AG10803 (cell line): ENCODE measurements around the gene EPHA10.
"Not testable (repeated sequence)": the region's sequence is repeated elsewhere in the genome, so short reads cannot be mapped to it uniquely, and the experiment has no call there.

Source experiments
- DNase-seq: peaks from one replicate; pipeline ENCODE4 v3.0.0; 2010; ENCODE audit warnings: low read depth
- H3K4me3 ChIP-seq: 2 replicates; pipeline ENCODE4 v1.5.1; 2011; ENCODE audit warnings: mild to moderate bottlenecking, low read length, control low read depth
- TF ChIP-seq, protein P1 (sequence below): conservative IDR thresholded peaks from 2 replicates; pipeline ENCODE4 v1.5.1; 2011; ENCODE audit warnings: mild to moderate bottlenecking, low read length, control low read depth, inconsistent platforms

EPHA10 gene

DNA sequence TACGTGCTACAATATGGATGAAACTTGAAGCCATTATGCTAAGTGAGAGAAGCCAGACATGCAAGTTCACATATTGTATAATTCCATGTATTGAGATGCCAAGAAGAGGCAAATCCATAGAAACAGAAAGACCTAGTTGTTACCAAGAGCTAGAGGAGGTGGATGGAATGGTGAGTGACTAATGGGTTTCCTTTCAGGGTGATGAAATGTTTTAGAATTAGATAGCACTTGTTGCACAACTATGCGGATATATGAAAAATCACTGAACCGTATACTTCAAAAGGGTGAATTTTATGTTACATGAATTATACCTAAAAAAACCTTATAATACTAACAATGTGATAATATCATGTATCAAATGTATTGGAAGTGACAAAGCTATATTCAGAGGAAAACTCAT is 18.1 kb downstream of the EPHA10 start:
- TF ChIP-seq, protein P1, sequence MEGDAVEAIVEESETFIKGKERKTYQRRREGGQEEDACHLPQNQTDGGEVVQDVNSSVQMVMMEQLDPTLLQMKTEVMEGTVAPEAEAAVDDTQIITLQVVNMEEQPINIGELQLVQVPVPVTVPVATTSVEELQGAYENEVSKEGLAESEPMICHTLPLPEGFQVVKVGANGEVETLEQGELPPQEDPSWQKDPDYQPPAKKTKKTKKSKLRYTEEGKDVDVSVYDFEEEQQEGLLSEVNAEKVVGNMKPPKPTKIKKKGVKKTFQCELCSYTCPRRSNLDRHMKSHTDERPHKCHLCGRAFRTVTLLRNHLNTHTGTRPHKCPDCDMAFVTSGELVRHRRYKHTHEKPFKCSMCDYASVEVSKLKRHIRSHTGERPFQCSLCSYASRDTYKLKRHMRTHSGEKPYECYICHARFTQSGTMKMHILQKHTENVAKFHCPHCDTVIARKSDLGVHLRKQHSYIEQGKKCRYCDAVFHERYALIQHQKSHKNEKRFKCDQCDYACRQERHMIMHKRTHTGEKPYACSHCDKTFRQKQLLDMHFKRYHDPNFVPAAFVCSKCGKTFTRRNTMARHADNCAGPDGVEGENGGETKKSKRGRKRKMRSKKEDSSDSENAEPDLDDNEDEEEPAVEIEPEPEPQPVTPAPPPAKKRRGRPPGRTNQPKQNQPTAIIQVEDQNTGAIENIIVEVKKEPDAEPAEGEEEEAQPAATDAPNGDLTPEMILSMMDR: no peak
- DNase-seq: no peak
- no peak overlapping the region for H3K4me3 ChIP-seq

DNA sequence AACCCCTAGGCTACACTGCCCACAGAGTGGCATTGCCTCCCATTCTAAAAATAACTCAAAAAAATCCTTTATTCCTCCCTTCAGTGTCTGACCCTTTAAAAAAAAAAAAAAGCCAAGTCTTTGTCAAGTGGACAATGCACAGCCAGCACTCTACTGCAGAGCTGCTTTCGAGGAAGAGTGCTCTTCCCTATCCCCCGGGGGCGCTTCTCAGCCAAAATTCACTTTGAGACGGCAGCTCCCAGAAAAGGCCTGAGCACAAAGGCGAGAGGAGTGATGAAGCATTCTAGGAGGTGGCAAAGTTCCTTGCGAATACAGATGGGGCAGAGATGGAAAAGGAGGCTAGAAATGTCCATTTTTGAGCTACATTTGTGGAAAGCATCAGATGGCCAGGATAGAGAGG is 23.3 kb downstream of the EPHA10 start:
- DNase-seq: no peak
- H3K4me3 ChIP-seq: no peak overlapping the region
- TF ChIP-seq, protein P1: no peak

DNA sequence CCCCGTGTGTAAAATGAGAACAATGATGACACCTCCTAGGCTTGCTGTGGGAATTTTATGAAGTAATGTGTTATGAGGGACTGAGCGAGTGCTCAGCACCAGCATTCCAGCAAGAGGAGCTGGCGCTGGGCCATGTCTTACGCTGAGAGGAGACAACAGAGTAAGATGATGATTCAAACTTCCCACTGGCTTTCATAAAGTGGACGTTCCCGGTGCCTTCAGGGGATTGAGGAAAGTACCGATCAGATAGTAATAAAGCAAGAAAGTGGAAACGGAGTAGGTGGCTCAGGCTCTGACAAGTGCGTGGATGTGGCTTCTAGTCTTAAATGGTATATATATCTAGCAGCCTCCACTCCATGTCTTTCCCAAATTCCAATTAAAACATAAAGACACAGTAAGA is 23.8 kb downstream of the EPHA10 start:
- peak; percentile 21 for DNase-seq
- TF ChIP-seq, protein P1: no peak

DNA sequence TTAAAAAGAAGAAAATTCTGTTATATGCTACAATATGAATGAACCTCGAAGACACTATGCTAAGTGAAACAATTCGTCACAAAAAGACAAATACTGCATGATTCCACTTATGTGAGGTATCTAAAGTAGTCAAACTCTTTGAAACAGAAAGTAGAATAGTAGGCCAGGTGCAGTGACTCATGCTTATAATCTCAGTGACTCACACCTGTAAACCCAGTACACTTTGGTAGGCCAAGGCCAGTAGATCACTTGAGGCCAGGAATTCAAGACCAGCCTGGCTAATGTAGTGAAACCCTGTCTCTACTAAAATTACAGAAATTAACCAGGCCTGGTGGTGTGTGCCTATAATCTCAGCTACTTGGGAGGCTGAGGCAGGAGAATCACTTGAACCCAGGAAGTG is 25.7 kb downstream of the EPHA10 start:
- no peak overlapping the region for H3K4me3 ChIP-seq
- no peak for DNase-seq

More for the DNA sequence above, 23.8 kb downstream of the EPHA10 start:
- no peak overlapping the region for H3K4me3 ChIP-seq

DNA sequence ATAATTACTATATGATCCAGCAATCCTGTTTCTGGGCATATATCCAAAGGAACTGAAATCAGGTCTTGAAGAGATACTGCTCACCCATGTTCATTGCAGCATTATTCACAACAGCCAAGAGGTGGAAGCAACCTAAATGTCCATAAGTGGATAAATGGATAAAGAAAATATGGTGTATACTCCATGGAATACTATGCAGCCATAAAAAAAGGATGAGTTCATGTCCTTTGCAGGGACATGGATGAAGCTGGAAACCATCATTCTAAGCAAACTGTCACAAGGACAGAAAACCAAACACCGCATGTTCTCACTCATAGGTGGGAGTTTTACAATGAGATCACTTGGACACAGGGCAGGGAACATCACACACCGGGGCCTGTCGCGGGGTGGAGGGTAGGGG is 26.3 kb downstream of the EPHA10 start:
- H3K4me3 ChIP-seq, DNase-seq: not testable (repeated sequence)

More for the DNA sequence above, 25.7 kb downstream of the EPHA10 start:
- TF ChIP-seq, protein P1: no peak

DNA sequence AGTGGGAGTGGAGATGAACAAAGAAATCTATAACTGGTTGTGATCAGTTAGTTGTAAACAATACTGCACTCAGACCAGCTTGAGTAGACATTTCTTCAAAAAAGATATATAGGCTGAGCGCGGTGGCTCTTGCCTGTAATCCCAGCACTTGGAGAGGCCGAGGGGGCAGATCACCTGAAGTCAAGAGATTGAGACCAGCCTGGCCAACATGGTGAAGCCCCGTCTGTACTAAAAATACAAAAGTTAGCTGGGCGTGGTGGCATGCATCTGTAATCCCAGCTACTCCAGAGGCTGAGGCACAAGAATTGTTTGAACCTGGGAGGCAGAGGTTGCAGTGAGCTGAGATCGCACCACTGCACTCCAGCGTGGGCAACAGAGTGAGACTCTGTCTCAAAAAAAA is 26.9 kb downstream of the EPHA10 start:
- DNase-seq, H3K4me3 ChIP-seq: not testable (repeated sequence)

DNA sequence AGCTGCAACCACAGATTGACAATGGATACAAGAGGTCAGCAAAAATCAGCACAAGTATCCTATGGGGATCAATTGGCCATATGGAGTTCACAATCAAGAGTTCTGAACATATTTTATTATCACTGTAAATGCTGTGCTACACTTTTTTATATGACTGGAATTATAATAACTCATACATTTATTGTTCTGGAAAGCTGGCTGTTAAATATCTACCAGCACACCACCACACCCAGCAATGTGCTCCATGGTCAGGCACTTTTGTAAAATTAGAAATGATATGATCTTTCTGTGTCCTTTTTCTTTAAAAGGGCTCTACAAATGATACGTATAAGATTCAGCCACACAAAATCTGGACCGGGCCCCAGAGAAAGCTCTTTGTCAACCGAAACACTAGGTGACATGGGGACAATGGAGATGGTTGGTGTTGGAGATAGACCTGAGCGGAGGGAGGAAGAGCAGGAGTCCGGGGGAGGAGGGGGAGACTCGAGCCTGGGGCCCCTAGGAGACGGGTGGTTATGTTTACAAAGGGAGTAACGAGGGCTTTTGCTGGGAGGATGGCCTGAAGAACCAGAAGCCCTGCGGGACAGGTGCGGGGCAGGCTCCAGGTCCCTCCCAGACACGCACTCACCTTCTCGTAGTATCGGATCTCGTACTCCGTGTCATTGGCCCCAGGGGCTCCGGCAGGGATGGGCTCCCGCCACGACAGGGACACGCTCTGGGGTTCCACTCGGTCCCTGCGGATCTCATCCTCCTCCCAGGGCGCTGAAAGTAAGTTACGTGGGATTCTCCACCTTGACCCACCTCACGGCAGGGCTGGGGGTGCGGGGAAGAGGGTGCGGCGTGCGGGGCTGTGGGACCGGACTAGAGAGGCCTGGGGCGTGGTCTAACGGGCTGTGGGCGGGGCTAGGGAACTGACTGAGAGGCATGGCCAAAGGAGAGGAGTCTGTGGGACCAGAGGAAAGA is 30.0 kb downstream of the EPHA10 start:
- TF ChIP-seq, protein P1: no peak
- no peak overlapping the region for H3K4me3 ChIP-seq
- no peak for DNase-seq

DNA sequence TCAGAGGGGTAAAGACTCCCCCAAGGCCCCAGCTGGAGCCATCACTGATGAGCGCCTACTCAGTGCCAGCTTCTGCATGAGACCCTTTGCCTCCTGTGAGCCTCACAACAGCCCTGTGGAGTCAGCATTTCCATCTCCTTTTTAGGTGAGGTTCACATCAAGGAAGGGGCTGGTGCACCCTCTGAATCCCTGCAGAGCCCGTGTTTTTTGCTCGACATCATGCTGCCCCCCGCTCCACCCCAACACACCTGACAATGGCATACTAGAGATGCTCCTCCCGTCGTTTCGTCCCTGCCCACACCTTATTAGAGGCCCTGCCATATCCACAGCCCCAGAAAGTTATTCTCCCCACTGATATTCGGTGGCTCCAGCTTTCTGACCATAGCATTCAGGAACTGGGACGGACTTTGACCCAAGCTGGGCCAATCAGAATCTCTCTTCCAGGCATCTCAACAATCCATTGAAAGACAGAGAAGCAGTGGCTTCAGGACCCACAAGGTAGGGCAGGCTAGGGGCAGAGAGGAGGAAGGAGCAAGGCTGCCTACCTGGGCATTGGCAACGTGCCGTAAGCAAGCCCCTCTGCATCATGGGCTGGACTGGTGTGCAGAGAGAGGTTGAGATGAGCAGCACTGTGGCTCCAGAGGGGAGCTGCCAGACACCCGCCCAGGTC is 32.7 kb downstream of the EPHA10 start:
- DNase-seq: no peak
- H3K4me3 ChIP-seq: no peak overlapping the region
- TF ChIP-seq, protein P1: no peak
